Measurements from ENCODE around the gene SLC45A1. TPM values are rescaled to one million over a fixed set of nuclear protein-coding genes. Genes with fewer than 3 reads are reported as not detected.

SLC45A1 gene
- total and polyA plus RNA-seq, 9 of the 15 experiments (the other 6 are each of a cell fraction or from before 2014, with no cell fraction given), result not detected

GRCh38 chr1:8314346-8315280, 3.3 kb upstream of the SLC45A1 start:
- intact Hi-C loops (cut with micrococcal nuclease) (loop anchor here (1.0 to 10.0 kb wide), 3 partner anchors 170 to 332 kb away; no protein-coding TSS in a partner anchor), in situ Hi-C loops (cut with MboI) (loop anchor here (5.0 to 25.0 kb wide), 2 partner anchors 297 to 652 kb away; no protein-coding TSS in a partner anchor)
- peak overlapping the region in 1 of 2 experiments; percentile 17; a peak in 1 of 4 replicates for H3K9ac ChIP-seq (ENCODE audit: insufficient read depth in 1 of 2, low read depth in 2 of 2, low read length in 2 of 2)
- FAIRE-seq, result peak; percentile 97
- ATAC-seq, result peak; percentile 90
- H2AFZ ChIP-seq (ENCODE audit: low read depth, low read length), result no peak overlapping the region
- H3K4me3 ChIP-seq, result no peak overlapping the region
- DNase-seq (ENCODE audit: extremely low read depth in 1 of 4, low spot score in 3 of 4), result peak; percentile 75 to 84 (median 78)
- WGBS (ENCODE audit: insufficient coverage, low coverage, missing lambda C conversion rate), result 3% methylated on average over 21 of the region's 21 CpGs
- no TSS peak for BruUV-seq (replicated peaks)
- H3K79me2 ChIP-seq (ENCODE audit: control insufficient read depth, insufficient read depth, low read length), result no peaks in the 10 kb centered on the region
- peaks cover 0 to 21% of the 10 kb centered on the region in 2 experiments; a peak in 3 of 5 replicates for H3K4me1 ChIP-seq (replicated peaks in 1 of 2; ENCODE audit: control insufficient read depth in 2 of 2, insufficient read depth in 2 of 2, low read length in 2 of 2)
- peaks cover 31 to 81% of the 10 kb centered on the region in 2 experiments for H3K27me3 ChIP-seq (ENCODE audit: control insufficient read depth in 2 of 2, insufficient read depth in 2 of 2, low read length in 2 of 2)
- no peak overlapping the region for H3K4me2 ChIP-seq (ENCODE audit: insufficient read depth, low read length)
- H3K9me3 ChIP-seq (replicated peaks; ENCODE audit: control insufficient read depth, insufficient read depth, low read depth, low read length), result no peaks in the 10 kb centered on the region
- ChIA-PET CTCF (ENCODE audit: low intra/inter-chr PET ratio) (interaction anchor here (0.5 to 4.1 kb wide), 9 partner anchors 22 to 647 kb away, joined by 3 to 33 read pairs (median 11); no protein-coding TSS in a partner anchor), POLR2A (interaction anchor here (0.6 to 1.3 kb wide), 11 partner anchors 9 to 1090 kb away, joined by 3 to 5 read pairs (median 3); no protein-coding TSS in a partner anchor)
- H4K20me1 ChIP-seq (replicated peaks; ENCODE audit: control insufficient read depth, insufficient read depth, low read length), result peaks cover 5% of the 10 kb centered on the region; the same call in 1 of the 2 replicates
- no peaks in the 10 kb centered on the region for H3K9me1 ChIP-seq (ENCODE audit: control insufficient read depth, insufficient read depth, low read length)
- H3K36me3 ChIP-seq (ENCODE audit: control insufficient read depth, insufficient read depth, low read length), result no peaks in the 10 kb centered on the region
- no peak overlapping the region for H3K27ac ChIP-seq (ENCODE audit: extremely low read depth, low read depth, low read length)
- TF ChIP-seq TFAP4 (CRISPR knock-in tag; IDR thresholded peaks at IDR 0.05; ENCODE audit: borderline replicate concordance) (peak; percentile 38), EP300 (IDR thresholded peaks at IDR 0.05; ENCODE audit: low read length) (peak; percentile 27; the same call in 1 of the 2 replicates), SRF (CRISPR knock-in tag; IDR thresholded peaks at IDR 0.05) (0 out of 4 replicates have a peak, but pooled peaks of 1 of the 2 experiments have one; percentile 36), STAG1 (CRISPR knock-in tag; IDR thresholded peaks at IDR 0.05; ENCODE audit: borderline replicate concordance) (peak; percentile 99), E2F4 (CRISPR knock-in tag; IDR thresholded peaks at IDR 0.05; ENCODE audit: low read depth) (no peak), ARID2 (IDR thresholded peaks at IDR 0.05) (peak; percentile 88), RAD21 (CRISPR knock-in tag; conservative IDR thresholded peaks at IDR 0.05 in 1 of 2, IDR thresholded peaks at IDR 0.05 in 1 of 2) (peak; percentile 96 to 99), MAFF (IDR thresholded peaks at IDR 0.05; ENCODE audit: low read length) (no peak), SMC3 (conservative IDR thresholded peaks at IDR 0.05; ENCODE audit: insufficient read depth, low read depth, low read length) (peak; percentile 98), ZNF263 (CRISPR knock-in tag; IDR thresholded peaks at IDR 0.05; ENCODE audit: borderline replicate concordance) (peak; percentile 87), CTBP1 (IDR thresholded peaks at IDR 0.05; ENCODE audit: borderline replicate concordance) (peak; percentile 56; the same call in 1 of the 2 replicates), DEAF1 (CRISPR knock-in tag; IDR thresholded peaks at IDR 0.05) (peak; percentile 94), MAZ (CRISPR knock-in tag; conservative IDR thresholded peaks at IDR 0.05 in 1 of 2, IDR thresholded peaks at IDR 0.05 in 1 of 2) (peak in 1 of 2 experiments; percentile 65; a peak in 2 of 4 replicates), CC2D1A (IDR thresholded peaks at IDR 0.05) (peak; percentile 70; the same call in 1 of the 2 replicates)

Measured in K562 (cell line).